ENCODE data around the gene KLF16. TPM values are rescaled to one million over a fixed set of nuclear protein-coding genes. Genes with fewer than 3 reads are reported as not detected.

KLF16 gene
- total RNA-seq, 1 donor from 2014 or later: 2.9 TPM

DNA sequence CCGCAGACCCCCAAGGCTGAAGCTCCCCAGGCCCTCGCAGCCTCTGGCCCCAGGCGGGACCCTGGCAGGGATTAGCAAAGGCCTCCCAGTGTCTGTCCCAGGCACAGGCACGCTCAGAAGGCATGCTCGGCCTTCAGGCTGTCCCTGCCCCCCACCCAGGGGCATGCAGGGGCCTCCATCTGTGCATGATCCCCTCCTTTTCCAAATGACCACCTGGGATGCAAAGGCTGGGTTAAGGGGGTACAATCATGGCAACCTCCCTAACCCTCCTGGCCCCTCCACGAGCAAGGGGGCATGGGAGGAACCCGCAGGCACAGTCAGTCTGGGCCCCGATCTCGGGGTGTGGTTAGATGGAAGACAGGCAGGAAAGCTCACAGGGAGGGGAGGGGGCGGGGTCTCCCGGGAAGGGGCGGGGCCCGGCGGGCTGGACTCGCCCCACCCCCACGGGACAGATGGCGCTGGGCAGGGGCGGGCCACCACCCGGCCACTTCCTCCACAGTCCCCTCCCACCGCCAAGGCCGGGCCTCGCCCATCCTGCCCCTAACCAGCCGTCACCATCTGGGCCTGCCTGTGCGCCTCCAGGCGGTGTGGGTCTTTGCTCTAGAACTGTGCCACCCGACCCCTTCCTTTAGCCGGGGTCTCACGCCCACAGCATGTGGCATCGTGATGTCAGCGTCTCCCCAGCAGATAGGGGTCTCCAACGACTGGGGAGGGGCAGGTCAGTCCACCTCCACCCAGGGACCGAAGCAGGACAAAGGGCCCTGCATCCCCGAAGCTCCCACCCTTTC is 8.1 kb downstream of the KLF16 start:
- peak; percentile 63 for DNase-seq

DNA sequence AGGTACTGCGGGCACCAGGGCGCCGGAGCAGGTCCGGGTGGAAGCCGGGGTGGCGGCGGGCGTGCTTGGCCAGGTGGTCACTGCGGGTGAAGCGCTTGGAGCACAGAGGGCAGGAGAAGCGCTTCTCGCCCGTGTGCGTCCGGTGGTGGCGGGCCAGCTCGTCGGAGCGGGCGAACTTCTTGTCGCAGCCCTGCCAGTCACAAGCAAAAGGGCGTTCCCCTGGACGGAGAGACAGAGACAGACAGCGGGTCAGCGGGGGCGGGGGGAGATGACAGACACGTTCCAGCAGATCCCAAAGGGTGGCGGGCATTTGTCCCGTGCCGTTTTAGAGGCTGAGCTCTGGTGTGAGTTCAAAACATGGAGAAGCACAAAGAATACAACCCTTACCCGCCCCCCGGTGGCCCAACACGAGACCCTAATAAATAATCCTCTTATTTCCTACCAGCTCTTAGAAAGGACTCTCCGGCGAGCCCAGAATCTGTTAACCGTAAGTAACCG is 8.8 kb downstream of the KLF16 start:
- DNase-seq: no peak

DNA sequence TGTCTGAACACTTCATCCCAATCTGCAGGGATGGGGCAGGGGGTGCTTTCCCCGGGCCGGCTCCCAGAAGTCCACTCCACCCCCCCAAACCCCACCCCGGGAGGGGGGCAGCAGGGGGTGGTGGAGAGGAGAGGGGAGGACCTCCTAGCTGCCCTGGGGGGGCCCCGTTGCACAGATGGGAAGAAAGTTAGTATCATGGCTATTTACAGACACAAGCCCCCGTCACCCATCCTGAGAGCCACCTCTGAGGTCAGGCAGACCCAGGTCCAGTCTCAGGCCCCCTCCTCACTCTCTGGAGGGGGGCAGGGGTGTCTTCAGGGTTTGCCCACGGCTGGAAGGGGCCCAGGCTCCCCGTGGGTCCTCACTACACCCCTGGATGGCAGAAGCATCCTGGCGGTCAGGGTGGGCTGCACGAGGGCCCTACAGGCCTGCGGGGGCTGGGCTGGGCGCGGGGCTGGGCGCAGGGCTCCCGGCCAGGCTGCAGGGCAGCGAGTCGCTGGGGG is 9.3 kb downstream of the KLF16 start:
- no peak for DNase-seq

DNA sequence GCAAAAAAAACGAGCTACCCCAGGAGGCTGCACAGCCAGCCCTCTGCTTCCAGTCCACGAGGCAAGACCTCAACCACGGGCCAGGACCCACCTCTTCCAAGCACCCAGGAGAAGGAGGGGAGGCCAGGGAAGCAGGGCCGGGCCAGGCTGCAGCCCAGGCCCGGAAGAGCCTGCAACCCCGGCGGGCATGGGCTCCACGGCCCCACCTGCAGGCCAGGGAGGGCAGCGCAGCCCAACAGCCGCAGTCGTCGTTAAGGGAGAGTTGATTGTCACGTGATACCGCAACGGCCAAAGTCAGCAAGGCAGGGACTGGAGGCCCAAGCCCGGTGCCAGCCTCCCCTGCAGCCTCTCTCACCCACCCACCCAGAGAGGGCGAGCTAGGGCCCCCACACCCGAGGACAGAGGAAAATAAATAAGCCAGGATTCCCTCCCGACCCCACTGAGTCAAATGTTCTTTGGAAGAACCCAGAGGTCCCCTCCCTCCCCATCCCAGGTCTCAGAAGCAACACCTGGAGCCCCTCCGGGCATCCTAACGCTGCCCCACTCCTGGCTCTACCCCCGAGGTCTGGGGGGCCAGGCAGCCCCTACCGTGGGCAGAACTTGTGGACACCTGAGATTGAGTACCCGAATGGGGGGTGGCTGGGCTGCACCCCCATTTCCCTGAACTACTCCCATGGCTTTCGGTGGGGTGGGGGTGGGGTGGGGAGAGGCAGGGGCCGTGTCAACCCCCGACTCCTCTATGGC is 9.9 kb downstream of the KLF16 start:
- DNase-seq: no peak

GRCh38 chr19:1852581-1853128 is 10.7 kb downstream of the KLF16 start:
- DNase-seq: no peak

GRCh38 chr19:1851654-1852580 is 11.5 kb downstream of the KLF16 start:
- peak; percentile 42 for DNase-seq

DNA sequence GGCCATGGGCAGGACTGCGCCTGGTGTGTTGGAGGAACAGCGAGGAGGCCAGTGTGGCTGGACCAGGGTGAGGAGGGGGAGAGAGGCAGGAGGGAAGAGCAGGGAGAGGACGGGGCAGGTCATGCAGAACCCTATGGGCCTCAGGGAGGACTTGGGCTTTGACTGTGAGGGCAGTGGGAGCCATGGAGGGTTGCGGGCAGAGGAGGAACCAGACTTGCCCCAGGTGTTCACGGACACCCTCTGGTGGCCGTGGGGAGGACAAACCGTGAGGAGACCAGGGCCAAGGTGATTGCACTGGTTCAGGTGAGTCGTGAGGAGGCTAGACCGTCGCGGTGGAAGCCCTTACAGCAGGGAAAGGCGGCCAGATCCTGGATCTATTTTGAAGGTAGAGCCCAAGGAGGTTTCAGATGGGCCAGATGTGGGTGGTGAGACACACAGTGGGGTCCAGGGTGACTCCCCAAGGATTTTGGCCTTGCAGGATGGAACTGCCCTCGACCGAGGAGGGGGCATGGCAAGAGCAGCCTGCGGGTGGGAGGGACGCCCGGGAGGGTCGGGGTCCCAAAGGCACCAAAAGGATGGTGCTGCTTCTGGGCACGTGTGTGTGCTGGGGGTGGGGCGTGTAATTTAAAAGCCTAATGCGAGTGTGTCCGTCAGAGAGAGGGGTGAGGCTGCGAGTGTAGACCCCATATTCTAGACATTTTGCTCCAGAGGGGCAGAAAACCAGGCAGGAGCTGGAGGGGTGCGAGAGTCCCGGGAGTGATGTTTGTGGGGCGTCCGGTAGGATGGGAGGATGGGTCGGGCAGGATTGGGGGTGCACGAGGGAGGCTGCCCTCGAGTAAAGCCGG is 12.3 kb downstream of the KLF16 start:
- no peak for DNase-seq

GRCh38 chr19:1849886-1850398 is 13.4 kb downstream of the KLF16 start:
- no peak for DNase-seq

DNA sequence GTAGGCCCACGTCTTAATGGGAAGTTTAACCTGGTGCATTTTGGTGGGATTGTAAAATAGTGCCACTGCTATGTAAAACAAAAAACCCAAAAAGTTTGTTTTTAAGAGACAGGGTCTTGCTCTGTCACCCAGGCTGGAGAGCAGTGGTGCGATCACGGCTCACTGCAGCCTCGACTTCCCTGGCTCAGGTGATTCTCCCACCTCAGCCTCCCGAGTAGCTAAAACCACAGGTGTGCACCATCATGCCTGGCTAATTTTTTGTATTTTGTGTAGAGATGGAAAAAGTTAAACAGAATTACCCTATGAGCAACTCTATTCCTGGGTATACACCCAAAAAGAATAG is 14.3 kb downstream of the KLF16 start:
- DNase-seq: no peak

- peak; percentile 95 for DNase-seq
Measured at GRCh38 chr19:1848399-1849131, 14.8 kb downstream of the KLF16 start, which contains the start of gene REXO1. Gene REXO1, minus strand, starts transcription at chr19:1848483. Its CDS starts 125 bp downstream, at chr19:1848358.

DNA sequence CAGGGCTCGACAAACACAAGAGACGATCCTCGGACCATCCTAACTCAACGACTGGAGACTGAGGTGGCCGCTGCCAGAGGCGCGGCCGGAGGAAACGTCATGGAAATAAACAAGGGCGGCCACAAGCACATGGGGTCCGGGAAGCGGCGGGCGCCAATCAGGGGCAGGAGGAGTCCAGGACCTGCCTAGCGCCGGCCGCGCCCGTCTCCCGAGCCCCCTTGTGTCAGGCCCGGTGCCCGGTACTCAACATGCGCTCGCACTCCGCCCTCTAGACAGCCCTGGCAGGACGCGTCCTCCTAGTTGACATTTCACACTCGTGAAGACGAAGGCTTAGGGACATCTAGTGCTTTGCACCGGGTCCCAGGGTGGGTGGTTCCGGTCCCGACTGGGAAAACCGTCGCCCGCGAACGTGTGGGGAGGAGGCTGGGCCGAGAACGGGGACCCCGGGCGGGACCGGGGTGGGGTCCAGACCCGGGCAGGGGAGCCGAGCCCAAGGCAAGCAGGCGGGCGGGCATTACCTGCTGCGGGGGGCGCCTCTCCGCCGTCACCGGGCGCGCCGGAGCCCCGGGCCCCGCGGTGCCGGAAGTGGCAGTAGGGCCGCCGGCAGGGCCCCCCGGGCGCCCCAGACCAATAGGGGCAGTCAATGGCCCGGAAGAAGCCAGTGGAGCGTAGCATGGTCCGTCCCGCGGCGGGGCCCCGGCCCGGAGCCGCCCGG is 15.5 kb downstream of the KLF16 start:
- DNase-seq: no peak

GRCh38 chr19:1847348-1847683 is 16.1 kb downstream of the KLF16 start:
- no peak for DNase-seq

GRCh38 chr19:1846517-1847204 is 16.7 kb downstream of the KLF16 start:
- DNase-seq: no peak

DNA sequence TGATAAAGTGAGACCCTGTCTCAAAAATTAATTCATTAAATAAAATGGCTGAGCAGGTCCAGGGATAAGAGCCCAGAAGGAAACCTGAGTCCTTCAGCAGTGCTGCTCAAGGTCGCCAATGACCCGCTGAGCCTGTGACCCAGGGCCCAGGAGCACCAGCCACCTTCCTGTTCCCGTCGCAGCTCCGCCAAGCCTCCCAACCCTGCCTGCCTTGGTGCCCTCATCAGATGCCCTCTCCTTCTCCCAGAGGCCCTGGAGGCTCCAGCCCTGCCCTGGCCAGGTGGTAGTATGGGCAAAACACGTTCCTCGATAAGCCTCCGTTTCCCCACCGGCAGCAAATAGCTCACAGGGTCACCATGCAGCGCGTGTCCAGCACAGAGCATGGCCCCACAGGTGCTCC is 17.7 kb downstream of the KLF16 start:
- DNase-seq: no peak

GRCh38 chr19:1845125-1845515 is 18.3 kb downstream of the KLF16 start:
- DNase-seq: no peak

DNA sequence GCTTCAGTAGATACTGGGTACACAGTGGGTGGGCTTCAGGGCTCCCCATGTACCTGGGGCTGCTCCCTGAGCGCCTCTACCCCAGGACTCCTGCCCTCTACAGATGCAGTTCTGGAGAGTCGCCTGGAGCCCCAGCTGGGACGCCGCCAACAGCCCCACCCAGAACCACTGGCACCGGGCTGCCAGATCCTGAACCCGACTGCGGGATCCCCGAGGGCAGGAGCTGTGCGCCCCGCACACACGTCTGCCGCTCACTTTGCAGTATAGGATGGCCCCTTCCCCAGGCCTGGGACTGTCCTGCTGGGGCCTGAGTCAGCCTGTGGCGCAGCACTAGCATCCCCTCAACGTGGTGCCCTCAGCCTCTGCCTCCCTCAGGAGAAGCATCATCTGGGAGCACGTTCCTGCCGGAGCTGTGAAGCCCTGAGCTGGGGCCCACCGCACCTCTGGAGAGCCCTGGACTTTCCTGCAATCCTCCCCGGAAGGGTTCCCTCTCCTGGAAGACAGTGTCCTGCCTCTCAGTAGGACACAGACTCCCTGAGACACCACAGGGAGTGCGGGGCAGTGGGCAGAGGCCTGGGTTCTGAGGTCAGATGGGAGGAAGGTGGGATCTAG is 18.8 kb downstream of the KLF16 start:
- no peak for DNase-seq

GRCh38 chr19:1843646-1844394 is 19.6 kb downstream of the KLF16 start:
- no peak for DNase-seq

DNA sequence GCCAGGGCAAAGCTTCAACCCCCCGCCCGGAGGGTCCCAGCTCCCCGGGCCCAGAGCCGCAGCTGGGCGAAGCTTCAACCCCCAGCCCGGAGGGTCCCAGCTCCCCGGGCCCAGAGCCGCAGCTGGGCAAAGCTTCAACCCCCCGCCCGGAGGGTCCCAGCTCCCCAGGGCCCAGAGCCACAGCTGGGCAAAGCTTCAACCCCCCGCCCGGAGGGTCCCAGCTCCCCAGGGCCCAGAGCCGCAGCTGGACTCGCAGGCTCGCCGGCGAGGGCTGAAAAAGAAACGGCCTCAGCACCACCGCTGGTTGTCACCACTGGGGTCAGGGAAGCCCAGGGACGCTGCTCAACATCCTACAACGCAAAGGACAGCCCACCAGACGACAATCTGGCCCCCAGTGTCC is 20.3 kb downstream of the KLF16 start:
- no peak for DNase-seq

Data from skin of body (tissue), 2 donors.